ENCODE results near the gene MLST8.
"Not testable (repeated sequence)": the region's sequence is repeated elsewhere in the genome, so short reads cannot be mapped to it uniquely, and the experiment has no call there.

Gene MLST8

GRCh38 chr16:2237102-2237482, 31.8 kb downstream of the MLST8 start:
- CTCF ChIA-PET = no interaction called here
- DNase-seq (ENCODE audit: extremely low spot score) = no peak
- TF ChIP-seq PKNOX1 (IDR thresholded peaks at IDR 0.05) = no peak
- TF ChIP-seq TARDBP (IDR thresholded peaks at IDR 0.05) = no peak
- TF ChIP-seq LEF1 (IDR thresholded peaks at IDR 0.05; ENCODE audit: borderline replicate concordance) = no peak
- no peak for TF ChIP-seq FOXK2 (IDR thresholded peaks at IDR 0.05)
- no peak for TF ChIP-seq ELF4 (IDR thresholded peaks at IDR 0.05)
- TF ChIP-seq ZNF384 (IDR thresholded peaks at IDR 0.05) = no peak
- no peak for TF ChIP-seq L3MBTL2 (conservative IDR thresholded peaks at IDR 0.05)
- no peak for TF ChIP-seq BHLHE40 (IDR thresholded peaks at IDR 0.05; ENCODE audit: borderline replicate concordance)
- TF ChIP-seq SP1 (IDR thresholded peaks at IDR 0.05) = no peak
- no peak for TF ChIP-seq FOXM1 (IDR thresholded peaks at IDR 0.05; ENCODE audit: borderline replicate concordance)
- no peak for TF ChIP-seq HDGF (IDR thresholded peaks at IDR 0.05; ENCODE audit: borderline replicate concordance)
- no peak for TF ChIP-seq CTBP1 (IDR thresholded peaks at IDR 0.05; ENCODE audit: borderline replicate concordance)
- no peak for TF ChIP-seq ARNT (IDR thresholded peaks at IDR 0.05)
- TF ChIP-seq FOXA1 (IDR thresholded peaks at IDR 0.05) = no peak
- no peak for TF ChIP-seq NFRKB (IDR thresholded peaks at IDR 0.05)
- no peak for TF ChIP-seq SUZ12 (IDR thresholded peaks at IDR 0.05)
- POLR2A ChIA-PET = interaction anchor here (1.4 kb wide), 2 partner anchors 13 to 15 kb away, joined by 4 read pairs; partner anchors contain the start of gene ECI1

- no peak for DNase-seq (ENCODE audit: extremely low spot score)
- ChIA-PET CTCF (no interaction called here), POLR2A (interaction anchor here (1.4 to 1.5 kb wide), 2 partner anchors 14 to 23 kb away, joined by 4 to 8 read pairs; partner anchors contain the start of genes ECI1 and PGP)
- TF ChIP-seq FOXA1 (IDR thresholded peaks at IDR 0.05) (no peak), NFRKB (IDR thresholded peaks at IDR 0.05) (no peak), BHLHE40 (IDR thresholded peaks at IDR 0.05; ENCODE audit: borderline replicate concordance) (no peak), SUZ12 (IDR thresholded peaks at IDR 0.05) (no peak), CTBP1 (IDR thresholded peaks at IDR 0.05; ENCODE audit: borderline replicate concordance) (no peak), TARDBP (IDR thresholded peaks at IDR 0.05) (no peak), SP1 (IDR thresholded peaks at IDR 0.05) (no peak), FOXK2 (IDR thresholded peaks at IDR 0.05) (no peak), LEF1 (IDR thresholded peaks at IDR 0.05; ENCODE audit: borderline replicate concordance) (no peak), L3MBTL2 (conservative IDR thresholded peaks at IDR 0.05) (no peak), ARNT (IDR thresholded peaks at IDR 0.05) (no peak), HDGF (IDR thresholded peaks at IDR 0.05; ENCODE audit: borderline replicate concordance) (no peak), FOXM1 (IDR thresholded peaks at IDR 0.05; ENCODE audit: borderline replicate concordance) (no peak), ZNF384 (IDR thresholded peaks at IDR 0.05) (no peak), ELF4 (IDR thresholded peaks at IDR 0.05) (no peak), PKNOX1 (IDR thresholded peaks at IDR 0.05) (no peak)
These were observed 32.4 kb downstream of the MLST8 start for GRCh38 chr16:2237493-2238149.

- TF ChIP-seq ELF4 (IDR thresholded peaks at IDR 0.05) = no peak
- no peak for TF ChIP-seq LEF1 (IDR thresholded peaks at IDR 0.05; ENCODE audit: borderline replicate concordance)
- no peak for TF ChIP-seq SUZ12 (IDR thresholded peaks at IDR 0.05)
- no peak for TF ChIP-seq FOXK2 (IDR thresholded peaks at IDR 0.05)
- TF ChIP-seq TARDBP (IDR thresholded peaks at IDR 0.05) = no peak
- TF ChIP-seq ARNT (IDR thresholded peaks at IDR 0.05) = no peak
- TF ChIP-seq FOXA1 (IDR thresholded peaks at IDR 0.05) = no peak
- TF ChIP-seq SP1 (IDR thresholded peaks at IDR 0.05) = no peak
- TF ChIP-seq ZNF384 (IDR thresholded peaks at IDR 0.05) = no peak
- TF ChIP-seq HDGF (IDR thresholded peaks at IDR 0.05; ENCODE audit: borderline replicate concordance) = no peak
- TF ChIP-seq FOXM1 (IDR thresholded peaks at IDR 0.05; ENCODE audit: borderline replicate concordance) = no peak
- TF ChIP-seq NFRKB (IDR thresholded peaks at IDR 0.05) = no peak
- ChIA-PET POLR2A (interaction anchor here (0.7 to 1.5 kb wide), 4 partner anchors 13 to 23 kb away, joined by 3 to 8 read pairs (median 4); partner anchors contain the start of genes ECI1 and PGP), CTCF (interaction anchor here (0.6 to 0.7 kb wide), 2 partner anchors 13 to 215 kb away, joined by 4 read pairs; partner anchors contain the start of gene ECI1)
- no peak for DNase-seq (ENCODE audit: extremely low spot score)
These were observed 33.0 kb downstream of the MLST8 start for GRCh38 chr16:2238150-2238837.

GRCh38 chr16:2238838-2239675, 33.8 kb downstream of the MLST8 start:
- TF ChIP-seq PKNOX1 (IDR thresholded peaks at IDR 0.05) (no peak), ZNF384 (IDR thresholded peaks at IDR 0.05) (no peak), FOXM1 (IDR thresholded peaks at IDR 0.05; ENCODE audit: borderline replicate concordance) (no peak), FOXK2 (IDR thresholded peaks at IDR 0.05) (no peak), L3MBTL2 (conservative IDR thresholded peaks at IDR 0.05) (no peak), SP1 (IDR thresholded peaks at IDR 0.05) (no peak), TARDBP (IDR thresholded peaks at IDR 0.05) (no peak), ARNT (IDR thresholded peaks at IDR 0.05) (no peak), FOXA1 (IDR thresholded peaks at IDR 0.05) (no peak), CTBP1 (IDR thresholded peaks at IDR 0.05; ENCODE audit: borderline replicate concordance) (no peak), ELF4 (IDR thresholded peaks at IDR 0.05) (no peak), SUZ12 (IDR thresholded peaks at IDR 0.05) (no peak), HDGF (IDR thresholded peaks at IDR 0.05; ENCODE audit: borderline replicate concordance) (no peak), NFRKB (IDR thresholded peaks at IDR 0.05) (no peak)
- no peak for DNase-seq (ENCODE audit: extremely low spot score)
- POLR2A ChIA-PET = interaction anchor here (0.7 to 1.5 kb wide), 3 partner anchors 13 to 24 kb away, joined by 3 to 8 read pairs (median 4); partner anchors contain the start of genes ECI1 and PGP
- CTCF ChIA-PET = interaction anchor here (0.6 to 0.7 kb wide), 2 partner anchors 13 to 216 kb away, joined by 4 read pairs; partner anchors contain the start of gene ECI1

GRCh38 chr16:2240331-2240730, 35.1 kb downstream of the MLST8 start:
- POLR2A ChIA-PET = interaction anchor here (1.2 kb wide), 1 partner anchor 25 kb away, joined by 3 read pairs; no protein-coding TSS in a partner anchor
- DNase-seq (ENCODE audit: extremely low spot score) = not testable (repeated sequence)
- CTCF ChIA-PET = interaction anchor here (1.1 kb wide), 1 partner anchor 11 kb away, joined by 5 read pairs; the partner anchor contains the start of gene ECI1
